ENCODE results near the gene L3MBTL1. TPM values are rescaled to one million over a fixed set of nuclear protein-coding genes. Genes with fewer than 3 reads are reported as not detected.
"Not testable (repeated sequence)": the region's sequence is repeated elsewhere in the genome, so short reads cannot be mapped to it uniquely, and the experiment has no call there.

L3MBTL1 gene
- total RNA-seq, 1 donor from 2014 or later: 5.0 TPM

GRCh38 chr20:43492101-43492500 is 15.4 kb upstream of the L3MBTL1 start:
- peak; percentile 60 for FAIRE-seq
- Histone ChIP-seq H3K36me3 (ENCODE audit: control insufficient read depth, insufficient read depth, low read length) (no peaks in the 10 kb centered on the region), H3K27me3 (ENCODE audit: control insufficient read depth, insufficient read depth, low read length) (no peaks in the 10 kb centered on the region), H3K4me3 (ENCODE audit: low read depth, low read length) (no peak overlapping the region)
- no peak for TF ChIP-seq CTCF (IDR thresholded peaks at IDR 0.05; ENCODE audit: insufficient read depth, low read length, severe bottlenecking)
- peak; percentile 98 for DNase-seq (ENCODE audit: low read depth)

GRCh38 chr20:43495388-43495787 is 12.1 kb upstream of the L3MBTL1 start:
- no peaks in the 10 kb centered on the region for H3K27me3 ChIP-seq (ENCODE audit: control insufficient read depth, insufficient read depth, low read length)
- H3K4me3 ChIP-seq (ENCODE audit: low read depth, low read length): no peak overlapping the region
- no peaks in the 10 kb centered on the region for H3K36me3 ChIP-seq (ENCODE audit: control insufficient read depth, insufficient read depth, low read length)
- no peak for DNase-seq (ENCODE audit: low read depth)
- no peak for FAIRE-seq
- TF ChIP-seq CTCF (IDR thresholded peaks at IDR 0.05; ENCODE audit: insufficient read depth, low read length, severe bottlenecking): no peak

GRCh38 chr20:43502021-43502420 is 5.5 kb upstream of the L3MBTL1 start:
- DNase-seq (ENCODE audit: low read depth); FAIRE-seq; H3K27me3 ChIP-seq (ENCODE audit: control insufficient read depth, insufficient read depth, low read length); H3K4me3 ChIP-seq (ENCODE audit: low read depth, low read length); H3K36me3 ChIP-seq (ENCODE audit: control insufficient read depth, insufficient read depth, low read length): not testable (repeated sequence)

GRCh38 chr20:43506238-43506637 is 1.3 kb upstream of the L3MBTL1 start:
- DNase-seq (ENCODE audit: low read depth) (no peak), FAIRE-seq (no peak)
- Histone ChIP-seq H3K4me3 (ENCODE audit: low read depth, low read length) (no peak overlapping the region), H3K36me3 (ENCODE audit: control insufficient read depth, insufficient read depth, low read length) (no peaks in the 10 kb centered on the region), H3K27me3 (ENCODE audit: control insufficient read depth, insufficient read depth, low read length) (peaks cover 6% of the 10 kb centered on the region)
- no peak for TF ChIP-seq CTCF (IDR thresholded peaks at IDR 0.05; ENCODE audit: insufficient read depth, low read length, severe bottlenecking)

- FAIRE-seq (no peak), DNase-seq (ENCODE audit: low read depth) (peak; percentile 40)
- H3K4me3 ChIP-seq (ENCODE audit: low read depth, low read length): peak overlapping the region; percentile 65
Measured at GRCh38 chr20:43508106-43508505, 609 bp downstream of the L3MBTL1 start.

GRCh38 chr20:43508604-43509040 is 1.1 kb downstream of the L3MBTL1 start:
- TF ChIP-seq CTCF (IDR thresholded peaks at IDR 0.05; ENCODE audit: insufficient read depth, low read length, severe bottlenecking): no peak
- H3K27me3 ChIP-seq (ENCODE audit: control insufficient read depth, insufficient read depth, low read length): peaks cover 6% of the 10 kb centered on the region
- no peaks in the 10 kb centered on the region for H3K36me3 ChIP-seq (ENCODE audit: control insufficient read depth, insufficient read depth, low read length)
- no peak for DNase-seq (ENCODE audit: low read depth)
- no peak for FAIRE-seq
- H3K4me3 ChIP-seq (ENCODE audit: low read depth, low read length): no peak overlapping the region

More at GRCh38 chr20:43508106-43508505, 609 bp downstream of the L3MBTL1 start:
- no peaks in the 10 kb centered on the region for H3K36me3 ChIP-seq (ENCODE audit: control insufficient read depth, insufficient read depth, low read length)
- H3K27me3 ChIP-seq (ENCODE audit: control insufficient read depth, insufficient read depth, low read length): peaks cover 6% of the 10 kb centered on the region
- no peak for TF ChIP-seq CTCF (IDR thresholded peaks at IDR 0.05; ENCODE audit: insufficient read depth, low read length, severe bottlenecking)

All from bronchial epithelial cell (primary cell).